ENCODE data around the gene ST6GAL1. TPM values are rescaled to one million over a fixed set of nuclear protein-coding genes. Genes with fewer than 3 reads are reported as not detected.

ST6GAL1 gene
- total and polyA plus RNA-seq, 2 of the 13 experiments (the other 11 are each of a cell fraction or from before 2014, with no cell fraction given): 79.9 to 164 TPM

- peak; percentile 71; the same call in 1 of the 2 replicates for TF ChIP-seq PAF1 (CRISPR knock-in tag; IDR thresholded peaks at IDR 0.05)
- no peak for TF ChIP-seq MAFK (conservative IDR thresholded peaks at IDR 0.05 in 1 of 2, IDR thresholded peaks at IDR 0.05 in 1 of 2; ENCODE audit: low read length in 2 of 2)
- TF ChIP-seq, protein P1, sequence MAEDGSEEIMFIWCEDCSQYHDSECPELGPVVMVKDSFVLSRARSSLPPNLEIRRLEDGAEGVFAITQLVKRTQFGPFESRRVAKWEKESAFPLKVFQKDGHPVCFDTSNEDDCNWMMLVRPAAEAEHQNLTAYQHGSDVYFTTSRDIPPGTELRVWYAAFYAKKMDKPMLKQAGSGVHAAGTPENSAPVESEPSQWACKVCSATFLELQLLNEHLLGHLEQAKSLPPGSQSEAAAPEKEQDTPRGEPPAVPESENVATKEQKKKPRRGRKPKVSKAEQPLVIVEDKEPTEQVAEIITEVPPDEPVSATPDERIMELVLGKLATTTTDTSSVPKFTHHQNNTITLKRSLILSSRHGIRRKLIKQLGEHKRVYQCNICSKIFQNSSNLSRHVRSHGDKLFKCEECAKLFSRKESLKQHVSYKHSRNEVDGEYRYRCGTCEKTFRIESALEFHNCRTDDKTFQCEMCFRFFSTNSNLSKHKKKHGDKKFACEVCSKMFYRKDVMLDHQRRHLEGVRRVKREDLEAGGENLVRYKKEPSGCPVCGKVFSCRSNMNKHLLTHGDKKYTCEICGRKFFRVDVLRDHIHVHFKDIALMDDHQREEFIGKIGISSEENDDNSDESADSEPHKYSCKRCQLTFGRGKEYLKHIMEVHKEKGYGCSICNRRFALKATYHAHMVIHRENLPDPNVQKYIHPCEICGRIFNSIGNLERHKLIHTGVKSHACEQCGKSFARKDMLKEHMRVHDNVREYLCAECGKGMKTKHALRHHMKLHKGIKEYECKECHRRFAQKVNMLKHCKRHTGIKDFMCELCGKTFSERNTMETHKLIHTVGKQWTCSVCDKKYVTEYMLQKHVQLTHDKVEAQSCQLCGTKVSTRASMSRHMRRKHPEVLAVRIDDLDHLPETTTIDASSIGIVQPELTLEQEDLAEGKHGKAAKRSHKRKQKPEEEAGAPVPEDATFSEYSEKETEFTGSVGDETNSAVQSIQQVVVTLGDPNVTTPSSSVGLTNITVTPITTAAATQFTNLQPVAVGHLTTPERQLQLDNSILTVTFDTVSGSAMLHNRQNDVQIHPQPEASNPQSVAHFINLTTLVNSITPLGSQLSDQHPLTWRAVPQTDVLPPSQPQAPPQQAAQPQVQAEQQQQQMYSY (CRISPR knock-in tag; IDR thresholded peaks at IDR 0.05): no peak
- TF ChIP-seq THYN1 (CRISPR knock-in tag; IDR thresholded peaks at IDR 0.05; ENCODE audit: borderline replicate concordance, low read depth): no peak
- TF ChIP-seq, protein P2, sequence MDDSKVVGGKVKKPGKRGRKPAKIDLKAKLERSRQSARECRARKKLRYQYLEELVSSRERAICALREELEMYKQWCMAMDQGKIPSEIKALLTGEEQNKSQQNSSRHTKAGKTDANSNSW (CRISPR knock-in tag; IDR thresholded peaks at IDR 0.05; ENCODE audit: borderline replicate concordance): no peak
- TF ChIP-seq SKIL (CRISPR knock-in tag; IDR thresholded peaks at IDR 0.05; ENCODE audit: borderline replicate concordance): 0 out of 2 replicates have a peak, but pooled peaks have one; percentile 22
- no peak for TF ChIP-seq ZNF782 (CRISPR knock-in tag; IDR thresholded peaks at IDR 0.05; ENCODE audit: borderline replicate concordance)
- TF ChIP-seq, protein P3, sequence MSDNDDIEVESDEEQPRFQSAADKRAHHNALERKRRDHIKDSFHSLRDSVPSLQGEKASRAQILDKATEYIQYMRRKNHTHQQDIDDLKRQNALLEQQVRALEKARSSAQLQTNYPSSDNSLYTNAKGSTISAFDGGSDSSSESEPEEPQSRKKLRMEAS (IDR thresholded peaks at IDR 0.05): peak; percentile 86
- no peak; the same call in 1 of the 2 replicates for TF ChIP-seq ZSCAN21 (CRISPR knock-in tag; IDR thresholded peaks at IDR 0.05; ENCODE audit: borderline replicate concordance)
- no peak for TF ChIP-seq ARID2 (CRISPR knock-in tag; IDR thresholded peaks at IDR 0.05; ENCODE audit: borderline replicate concordance)
- no peak for TF ChIP-seq SATB2 (CRISPR knock-in tag; IDR thresholded peaks at IDR 0.05)
- peak; percentile 54; the same call in 1 of the 2 replicates for TF ChIP-seq GATAD1 (CRISPR knock-in tag; IDR thresholded peaks at IDR 0.05)
- TF ChIP-seq GFI1 (CRISPR knock-in tag; IDR thresholded peaks at IDR 0.05; ENCODE audit: borderline replicate concordance): peak; percentile 3; the same call in 1 of the 2 replicates
- no peak for TF ChIP-seq KDM3A (CRISPR knock-in tag; IDR thresholded peaks at IDR 0.05; ENCODE audit: low read depth)
- no peak for TF ChIP-seq ZNF776 (CRISPR knock-in tag; IDR thresholded peaks at IDR 0.05)
- TF ChIP-seq ZNF142 (CRISPR knock-in tag; IDR thresholded peaks at IDR 0.05): no peak
These were observed 108.9 kb downstream of the ST6GAL1 start (continued) for GRCh38 chr3:187039100-187039722.

Data from HepG2 (cell line).